Measurements from ENCODE around the gene BRCC3.

DNA sequence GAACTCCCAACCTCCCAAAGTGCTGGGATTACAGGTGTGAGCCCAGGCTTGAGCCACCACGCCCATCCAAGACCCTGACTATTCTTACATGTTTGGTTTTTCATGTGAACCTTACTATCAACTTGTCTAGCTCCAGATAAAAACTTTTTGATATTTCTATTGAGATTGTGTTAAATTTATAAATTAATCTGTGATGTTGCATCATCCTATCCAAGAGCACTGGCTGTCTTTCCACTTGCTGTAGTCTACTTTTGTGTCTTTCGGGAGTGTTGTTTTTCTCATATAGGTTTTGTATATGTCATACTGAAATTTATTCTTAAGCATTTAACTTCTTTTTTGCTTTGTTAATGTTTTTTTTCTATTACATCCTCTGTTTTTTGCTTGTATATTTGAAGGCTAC is 34.6 kb downstream of the BRCC3 start:
- TF ChIP-seq, protein P1, sequence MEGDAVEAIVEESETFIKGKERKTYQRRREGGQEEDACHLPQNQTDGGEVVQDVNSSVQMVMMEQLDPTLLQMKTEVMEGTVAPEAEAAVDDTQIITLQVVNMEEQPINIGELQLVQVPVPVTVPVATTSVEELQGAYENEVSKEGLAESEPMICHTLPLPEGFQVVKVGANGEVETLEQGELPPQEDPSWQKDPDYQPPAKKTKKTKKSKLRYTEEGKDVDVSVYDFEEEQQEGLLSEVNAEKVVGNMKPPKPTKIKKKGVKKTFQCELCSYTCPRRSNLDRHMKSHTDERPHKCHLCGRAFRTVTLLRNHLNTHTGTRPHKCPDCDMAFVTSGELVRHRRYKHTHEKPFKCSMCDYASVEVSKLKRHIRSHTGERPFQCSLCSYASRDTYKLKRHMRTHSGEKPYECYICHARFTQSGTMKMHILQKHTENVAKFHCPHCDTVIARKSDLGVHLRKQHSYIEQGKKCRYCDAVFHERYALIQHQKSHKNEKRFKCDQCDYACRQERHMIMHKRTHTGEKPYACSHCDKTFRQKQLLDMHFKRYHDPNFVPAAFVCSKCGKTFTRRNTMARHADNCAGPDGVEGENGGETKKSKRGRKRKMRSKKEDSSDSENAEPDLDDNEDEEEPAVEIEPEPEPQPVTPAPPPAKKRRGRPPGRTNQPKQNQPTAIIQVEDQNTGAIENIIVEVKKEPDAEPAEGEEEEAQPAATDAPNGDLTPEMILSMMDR (IDR thresholded peaks at IDR 0.05), result no peak
- no peak for TF ChIP-seq ZFX (IDR thresholded peaks at IDR 0.05; ENCODE audit: borderline replicate concordance)

Measured in 22Rv1 (cell line).